Measurements from ENCODE around the gene RCAN1. TPM values are rescaled to one million over a fixed set of nuclear protein-coding genes. Genes with fewer than 3 reads are reported as not detected.

RCAN1 gene
- total RNA-seq, 1 experiment from 2014 or later: 9.7 TPM

DNA sequence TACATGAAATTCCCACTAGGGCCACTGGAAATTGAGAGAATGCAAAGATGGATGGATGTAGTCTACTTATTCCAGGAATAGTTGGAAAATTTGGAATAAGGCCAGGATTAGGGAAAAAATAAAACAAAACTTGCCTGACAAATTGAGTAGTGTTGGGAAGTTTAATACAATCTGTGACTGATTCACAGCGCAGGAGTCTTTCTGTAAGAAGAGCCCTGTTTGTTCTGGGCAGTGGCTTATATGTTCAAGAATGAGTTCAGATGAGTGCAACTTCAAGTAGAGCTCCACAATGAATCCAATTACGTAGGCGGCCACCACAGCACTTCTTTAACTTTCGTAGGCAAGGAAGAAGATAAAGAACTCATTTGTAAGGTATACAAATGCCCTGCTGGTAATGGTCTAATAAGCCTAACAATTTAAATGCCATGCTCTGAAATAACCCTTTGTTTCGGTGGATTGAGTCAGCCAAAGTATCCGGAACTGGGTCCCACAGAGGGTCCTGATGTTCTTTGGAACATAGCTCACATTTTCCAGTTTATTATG lies 55.8 kb downstream of the RCAN1 start:
- Histone ChIP-seq H3K27ac (ENCODE audit: low read depth, low read length) (no peak overlapping the region), H3K4me2 (ENCODE audit: low read length) (no peak overlapping the region), H3K36me3 (ENCODE audit: control insufficient read depth in 1 of 2, insufficient read depth in 2 of 2, low read length in 2 of 2) (no peaks in the 10 kb centered on the region), H2AFZ (ENCODE audit: low read depth, low read length, poor library complexity, severe bottlenecking) (no peak overlapping the region), H3K9me3 (ENCODE audit: control insufficient read depth in 1 of 2, insufficient read depth in 1 of 2, low read depth in 1 of 2, low read length in 2 of 2) (peaks cover 0 to 5% of the 10 kb centered on the region in 2 experiments; a peak in 1 of 4 replicates), H3K79me2 (ENCODE audit: insufficient read depth, low read length) (no peaks in the 10 kb centered on the region), H3K4me3 (replicated peaks in 1 of 2; ENCODE audit: low read depth in 1 of 2, low read length in 2 of 2) (no peak overlapping the region), H3K27me3 (ENCODE audit: insufficient read depth, low read length) (no peaks in the 10 kb centered on the region), H4K20me1 (ENCODE audit: insufficient read depth) (no peaks in the 10 kb centered on the region), H3K9me2 (ENCODE audit: insufficient read depth) (no peaks in the 10 kb centered on the region), H3K4me1 (ENCODE audit: control insufficient read depth in 1 of 2, insufficient read depth in 2 of 2, low read length in 2 of 2) (no peaks in the 10 kb centered on the region), H3K9ac (ENCODE audit: low read length) (no peak overlapping the region)
- no peak for DNase-seq (ENCODE audit: low read depth, low spot score)
- ChIA-PET CTCF (interaction anchor here (1.2 kb wide), 1 partner anchor 14 kb away, joined by 3 read pairs; no protein-coding TSS in a partner anchor), POLR2A (no interaction called here), RAD21 (ENCODE audit: low non-redundant PET in 1 of 2, low total read pairs in 2 of 2, uncharacterized antibody in 2 of 2, unreplicated experiment in 2 of 2) (no interaction called here)
- intact Hi-C loops (cut with micrococcal nuclease): loop anchor here (10.0 kb wide), 1 partner anchor 56 kb away; the partner anchor contains the start of gene RCAN1
- no TSS peak for BruUV-seq (replicated peaks)
- no peak for ATAC-seq
- TF ChIP-seq, protein P1, sequence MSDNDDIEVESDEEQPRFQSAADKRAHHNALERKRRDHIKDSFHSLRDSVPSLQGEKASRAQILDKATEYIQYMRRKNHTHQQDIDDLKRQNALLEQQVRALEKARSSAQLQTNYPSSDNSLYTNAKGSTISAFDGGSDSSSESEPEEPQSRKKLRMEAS (IDR thresholded peaks at IDR 0.05): no peak
- TF ChIP-seq ELF1 (IDR thresholded peaks at IDR 0.05; ENCODE audit: borderline replicate concordance, low read depth): no peak

- H2AFZ ChIP-seq (ENCODE audit: low read depth, low read length, poor library complexity, severe bottlenecking): no peak overlapping the region
- no peak overlapping the region for H3K4me3 ChIP-seq (replicated peaks in 1 of 2; ENCODE audit: low read depth in 1 of 2, low read length in 2 of 2)
- ChIA-PET POLR2A (no interaction called here), CTCF (no interaction called here), RAD21 (ENCODE audit: low non-redundant PET in 1 of 2, low total read pairs in 2 of 2, uncharacterized antibody in 2 of 2, unreplicated experiment in 2 of 2) (no interaction called here)
- ATAC-seq: no peak
- H3K9me2 ChIP-seq (ENCODE audit: insufficient read depth): no peaks in the 10 kb centered on the region
- BruUV-seq (replicated peaks): no TSS peak
- no peak overlapping the region for H3K27ac ChIP-seq (ENCODE audit: low read depth, low read length)
- no peak for DNase-seq (ENCODE audit: low read depth, low spot score)
- no peak overlapping the region for H3K4me2 ChIP-seq (ENCODE audit: low read length)
- H3K79me2 ChIP-seq (ENCODE audit: insufficient read depth, low read length): no peaks in the 10 kb centered on the region
- no peaks in the 10 kb centered on the region for H3K36me3 ChIP-seq (ENCODE audit: control insufficient read depth in 1 of 2, insufficient read depth in 2 of 2, low read length in 2 of 2)
- H3K9ac ChIP-seq (ENCODE audit: low read length): no peak overlapping the region
- H4K20me1 ChIP-seq (ENCODE audit: insufficient read depth): no peaks in the 10 kb centered on the region
- no peaks in the 10 kb centered on the region for H3K27me3 ChIP-seq (ENCODE audit: insufficient read depth, low read length)
- intact Hi-C loops (cut with micrococcal nuclease): loop anchor here (10.0 kb wide), 1 partner anchor 57 kb away; the partner anchor contains the start of gene RCAN1
- peaks cover 0 to 6% of the 10 kb centered on the region in 2 experiments; a peak in 2 of 4 replicates for H3K4me1 ChIP-seq (ENCODE audit: control insufficient read depth in 1 of 2, insufficient read depth in 2 of 2, low read length in 2 of 2)
- H3K9me3 ChIP-seq (ENCODE audit: control insufficient read depth in 1 of 2, insufficient read depth in 1 of 2, low read depth in 1 of 2, low read length in 2 of 2): peaks cover 0 to 5% of the 10 kb centered on the region in 2 experiments; a peak in 1 of 4 replicates
- TF ChIP-seq CTCF (IDR thresholded peaks at IDR 0.05 in 2 of 3, conservative IDR thresholded peaks at IDR 0.05 in 1 of 3; ENCODE audit: borderline replicate concordance in 1 of 3, insufficient read depth in 1 of 3, low read depth in 2 of 3, low read length in 2 of 3) (no peak), SIN3A (IDR thresholded peaks at IDR 0.05; ENCODE audit: low read depth) (no peak), EZH2phosphoT487 (IDR thresholded peaks at IDR 0.05; ENCODE audit: borderline replicate concordance) (no peak), ATF3 (IDR thresholded peaks at IDR 0.05) (no peak), SRF (IDR thresholded peaks at IDR 0.05; ENCODE audit: low read depth) (no peak), ZBTB33 (IDR thresholded peaks at IDR 0.05; ENCODE audit: extremely low read depth, insufficient replicate concordance, low read length) (no peak), CEBPB (IDR thresholded peaks at IDR 0.05; ENCODE audit: low read depth) (no peak), POLR2A (IDR thresholded peaks at IDR 0.05; ENCODE audit: borderline replicate concordance, extremely low read depth, insufficient read depth, insufficient read length) (no peak), RAD21 (IDR thresholded peaks at IDR 0.05; ENCODE audit: low read depth) (no peak), ZNF274 (IDR thresholded peaks at IDR 0.05; ENCODE audit: low read depth, low read length) (no peak), ZFX (IDR thresholded peaks at IDR 0.05) (no peak)
These were observed 56.7 kb downstream of the RCAN1 start for GRCh38 chr21:34558166-34558565.
